GM23338 (cell line): Measurements from ENCODE around the gene TET2. TPM values are rescaled to one million over a fixed set of nuclear protein-coding genes. Genes with fewer than 3 reads are reported as not detected.

Experiments used
- ATAC-seq: fragments of 200-7000 bp; cut with Tn5 transposase; 3 replicates; pipeline ENCODE4 v1.9.1; 2020
- DNase-seq: peaks from one replicate; pipeline ENCODE4 v3.0.0-alpha.2; 2015; ENCODE audit warnings: low spot score
- H2AFZ ChIP-seq: fragments of 200-600 bp; sonication (generic); 2 replicates; pipeline ENCODE4 v1.8.0; 2016; ENCODE audit warnings: antibody characterized with exemption, mild to moderate bottlenecking, moderate library complexity
- H3F3A ChIP-seq: fragments of 200-600 bp; sonication (generic); replicated peaks from 2 replicates; pipeline ENCODE4 v1.8.0; 2017; ENCODE audit warnings: antibody characterized with exemption, mixed run types, low read depth
- H3K27ac ChIP-seq: fragments of 200-600 bp; sonication (generic); 2 replicates; pipeline ENCODE4 v1.6.1; 2016; ENCODE audit warnings: low read depth
- H3K27me3 ChIP-seq: fragments of 200-600 bp; sonication (generic); 2 replicates; pipeline ENCODE4 v1.8.0; 2016; ENCODE audit warnings: mild to moderate bottlenecking, mixed run types, moderate library complexity; ENCODE audit not compliant: insufficient read depth
- H3K36me3 ChIP-seq: fragments of 200-600 bp; sonication (generic); 2 replicates; pipeline ENCODE4 v1.8.0; 2016; ENCODE audit warnings: mild to moderate bottlenecking; ENCODE audit not compliant: insufficient read depth
- H3K4me1 ChIP-seq: fragments of 200-600 bp; sonication (generic); 2 replicates; pipeline ENCODE4 v1.8.0; 2016; ENCODE audit warnings: mild to moderate bottlenecking, moderate library complexity; ENCODE audit not compliant: insufficient read depth
- H3K4me2 ChIP-seq: fragments of 200-600 bp; sonication (generic); 2 replicates; pipeline ENCODE4 v1.7.1; 2017; ENCODE audit warnings: mixed run types
- H3K4me3 ChIP-seq: fragments of 200-600 bp; sonication (generic); 2 replicates; pipeline ENCODE4 v1.6.1; 2016; ENCODE audit warnings: mixed run types
- H3K79me2 ChIP-seq: fragments of 200-600 bp; sonication (generic); replicated peaks from 2 replicates; pipeline ENCODE4 v1.8.0; 2017; ENCODE audit warnings: mild to moderate bottlenecking; ENCODE audit not compliant: insufficient read depth
- H3K9me2 ChIP-seq: fragments of 200-600 bp; sonication (generic); 2 replicates; pipeline ENCODE4 v1.8.0; 2017; ENCODE audit not compliant: insufficient read depth
- H4K20me1 ChIP-seq: fragments of 200-600 bp; sonication (generic); replicated peaks from 2 replicates; pipeline ENCODE4 v1.8.0; 2017; ENCODE audit warnings: mild to moderate bottlenecking; ENCODE audit not compliant: insufficient read depth
- H3K27ac Mint-ChIP-seq: 2 replicates; pipeline ENCODE4 v1.8.0; 2020; ENCODE audit warnings: inconsistent platforms, mild to moderate bottlenecking, moderate library complexity, mixed read lengths
- H3K27me3 Mint-ChIP-seq: 3 replicates; pipeline ENCODE4 v1.8.0; 2022; ENCODE audit warnings: low read depth, mild to moderate bottlenecking, moderate library complexity, mixed read lengths, inconsistent platforms; ENCODE audit not compliant: insufficient read depth, poor library complexity
- H3K36me3 Mint-ChIP-seq: 3 replicates; pipeline ENCODE4 v1.8.0; 2021; ENCODE audit warnings: low read depth, mild to moderate bottlenecking, inconsistent platforms, moderate library complexity, mixed read lengths
- H3K4me1 Mint-ChIP-seq: 3 replicates; pipeline ENCODE4 v1.8.0; 2020; ENCODE audit warnings: mild to moderate bottlenecking, inconsistent platforms, mixed read lengths
- H3K4me3 Mint-ChIP-seq: 3 replicates; pipeline ENCODE4 v1.8.0; 2021; ENCODE audit warnings: moderate library complexity, mild to moderate bottlenecking, inconsistent platforms, mixed read lengths
- H3K9me3 Mint-ChIP-seq: 3 replicates; pipeline ENCODE4 v1.8.0; 2020; ENCODE audit warnings: moderate library complexity, mild to moderate bottlenecking, inconsistent platforms, mixed read lengths
- CREB1 ChIP-seq: fragments of 250-450 bp; sonication (Bioruptor Pico); IDR thresholded peaks from 2 replicates; pipeline ENCODE4 v1.5.0; 2020; ENCODE audit warnings: low read depth, mild to moderate bottlenecking, moderate library complexity
- EZH2 ChIP-seq: fragments of 200-600 bp; sonication (generic); IDR thresholded peaks from one replicate; pipeline ENCODE4 v1.8.0; 2017; ENCODE audit warnings: antibody characterized with exemption, mild to moderate bottlenecking, low read depth; ENCODE audit not compliant: unreplicated experiment
- EZH2phosphoT487 ChIP-seq: fragments of 200-600 bp; sonication (generic); IDR thresholded peaks from one replicate; pipeline ENCODE4 v1.8.1; 2018; ENCODE audit warnings: antibody characterized with exemption; ENCODE audit not compliant: unreplicated experiment
- JUNB ChIP-seq: IDR thresholded peaks from one replicate; pipeline ENCODE4 v1.6.1; 2016; ENCODE audit warnings: antibody characterized with exemption; ENCODE audit not compliant: unreplicated experiment
- NANOG ChIP-seq: IDR thresholded peaks from 2 replicates; pipeline ENCODE4 v1.6.1; 2016; ENCODE audit warnings: antibody characterized with exemption, borderline replicate concordance
- POLR2AphosphoS5 ChIP-seq: IDR thresholded peaks from 2 replicates; pipeline ENCODE4 v1.6.1; 2016; ENCODE audit warnings: antibody characterized with exemption, low read depth
- STAT1 ChIP-seq: IDR thresholded peaks from one replicate; pipeline ENCODE4 v1.6.1; 2016; ENCODE audit warnings: antibody characterized with exemption; ENCODE audit not compliant: unreplicated experiment
- ZNF114 ChIP-seq: fragments of 250-450 bp; sonication (Bioruptor Pico); IDR thresholded peaks from 2 replicates; pipeline ENCODE4 v1.5.0; 2020; ENCODE audit warnings: mild to moderate bottlenecking, moderate library complexity
- ZNF331 ChIP-seq: fragments of 250-450 bp; sonication (Bioruptor Pico); IDR thresholded peaks from 2 replicates; pipeline ENCODE4 v1.5.0; 2020; ENCODE audit warnings: low read depth, mild to moderate bottlenecking, moderate library complexity
- polyA plus RNA-seq: library from polyadenylated mRNA; unstranded; fragments of >200 nt; fragmentation: Nextera tagmentation; extraction: Ambion mirVana; gene quantifications from 2 replicates; pipeline ENCODE4 v1.2.1, GENCODE V29; 2016
- total RNA-seq: library from RNA; depleted of rRNA; stranded (reverse); fragments of >200 nt; shearing (Covaris generic); gene quantifications from 2 replicates; pipeline ENCODE4 v1.2.3, GENCODE V29; 2014
- TF ChIP-seq, protein P1 (sequence below): IDR thresholded peaks from 2 replicates; pipeline ENCODE4 v1.6.1; 2016; ENCODE audit warnings: antibody characterized with exemption
- TF ChIP-seq, protein P2 (sequence below), 2 experiments: fragments of 200-600 bp in 1 of 2; sonication (generic) in 1 of 2; conservative IDR thresholded peaks; 2 replicates each; pipeline versions ENCODE4 v1.5.1 to v1.6.1; 2016 to 2017; ENCODE audit warnings: antibody characterized with exemption in 2 of 2, low read depth in 2 of 2, mild to moderate bottlenecking in 2 of 2, moderate library complexity in 1 of 2

The TET2 gene
- total and polyA plus RNA-seq, 2 experiments from 2014 or later, result 1.2 to 2.2 TPM

DNA sequence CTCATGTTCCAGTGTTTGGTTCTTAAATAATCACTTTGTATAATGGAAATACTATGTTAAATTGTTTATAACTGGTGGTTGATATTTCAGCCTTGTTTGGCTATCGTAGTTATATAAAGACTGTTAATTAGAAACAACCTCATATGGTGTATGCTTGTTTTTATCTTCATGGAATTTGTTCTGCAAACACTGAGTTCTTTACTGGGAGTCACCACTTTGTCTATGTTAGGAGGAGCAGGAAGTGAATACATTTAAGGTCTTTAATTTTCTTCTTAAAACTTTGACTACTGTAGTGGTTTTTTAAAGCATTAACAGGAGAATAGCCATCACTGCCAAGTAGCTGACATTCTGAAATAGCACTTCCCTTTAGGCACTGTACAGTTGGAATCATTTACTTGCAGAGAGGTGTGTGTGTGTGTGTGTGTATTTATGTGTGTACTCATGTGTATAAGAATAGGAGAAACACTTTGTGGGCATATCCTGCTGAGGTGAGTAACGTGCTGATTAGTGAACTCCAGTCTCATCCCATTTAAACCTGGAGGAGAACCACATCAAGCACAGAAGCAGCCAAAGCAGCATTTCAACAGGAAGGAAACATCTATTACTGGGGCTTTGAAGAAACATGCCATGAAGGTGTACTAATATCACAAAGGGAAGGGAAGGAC is 37.8 kb downstream of the TET2 start:
- no peaks in the 10 kb centered on the region for H3K27me3 Mint-ChIP-seq
- Histone ChIP-seq H3K36me3 (no peaks in the 10 kb centered on the region), H3K27ac (no peak overlapping the region), H3F3A (no peaks in the 10 kb centered on the region), H2AFZ (no peak overlapping the region), H3K4me1 (no peaks in the 10 kb centered on the region), H3K4me2 (no peak overlapping the region), H3K4me3 (no peak overlapping the region), H3K27me3 (no peaks in the 10 kb centered on the region), H3K9me2 (no peaks in the 10 kb centered on the region), H3K79me2 (no peaks in the 10 kb centered on the region), H4K20me1 (no peaks in the 10 kb centered on the region; the same call in 1 of the 2 replicates)
- ATAC-seq, result no peak
- H3K4me1 Mint-ChIP-seq, result no peaks in the 10 kb centered on the region
- DNase-seq, result no peak
- TF ChIP-seq ZNF114 (CRISPR knock-in tag), result no peak
- no peaks in the 10 kb centered on the region for H3K36me3 Mint-ChIP-seq
- no peak overlapping the region for H3K4me3 Mint-ChIP-seq
- H3K27ac Mint-ChIP-seq, result no peak overlapping the region
- no peaks in the 10 kb centered on the region for H3K9me3 Mint-ChIP-seq

DNA sequence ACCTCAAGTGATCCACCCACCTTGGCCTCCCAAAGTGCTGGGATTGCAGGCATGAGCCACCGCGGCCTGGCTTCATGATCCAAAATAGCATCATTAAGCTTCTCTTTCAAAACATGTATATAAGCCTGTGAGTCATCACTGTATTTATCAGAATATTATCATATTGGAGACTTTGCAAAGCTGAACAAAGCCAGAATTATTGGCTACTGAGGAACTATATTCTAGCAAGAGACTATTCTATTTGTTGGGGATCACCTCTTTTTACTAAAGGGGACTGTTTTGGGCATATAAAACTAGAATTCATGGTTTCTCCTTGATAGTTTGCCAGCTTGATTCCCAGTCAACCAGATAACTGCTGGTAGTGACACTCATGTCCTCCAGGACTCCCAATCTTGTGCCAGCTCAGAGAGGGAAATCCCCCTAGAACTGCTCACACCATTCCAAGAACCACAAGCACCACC is 40.1 kb downstream of the TET2 start:
- no peak for TF ChIP-seq EZH2phosphoT487
- no peak for TF ChIP-seq EZH2
- TF ChIP-seq STAT1, result no peak
- TF ChIP-seq, protein P1, sequence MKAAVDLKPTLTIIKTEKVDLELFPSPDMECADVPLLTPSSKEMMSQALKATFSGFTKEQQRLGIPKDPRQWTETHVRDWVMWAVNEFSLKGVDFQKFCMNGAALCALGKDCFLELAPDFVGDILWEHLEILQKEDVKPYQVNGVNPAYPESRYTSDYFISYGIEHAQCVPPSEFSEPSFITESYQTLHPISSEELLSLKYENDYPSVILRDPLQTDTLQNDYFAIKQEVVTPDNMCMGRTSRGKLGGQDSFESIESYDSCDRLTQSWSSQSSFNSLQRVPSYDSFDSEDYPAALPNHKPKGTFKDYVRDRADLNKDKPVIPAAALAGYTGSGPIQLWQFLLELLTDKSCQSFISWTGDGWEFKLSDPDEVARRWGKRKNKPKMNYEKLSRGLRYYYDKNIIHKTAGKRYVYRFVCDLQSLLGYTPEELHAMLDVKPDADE, result no peak
- no peak for TF ChIP-seq ZNF331 (CRISPR knock-in tag)
- no peak for TF ChIP-seq POLR2AphosphoS5
- TF ChIP-seq ZNF114 (CRISPR knock-in tag), result no peak
- TF ChIP-seq JUNB, result no peak
- Histone ChIP-seq H4K20me1 (no peaks in the 10 kb centered on the region; the same call in 1 of the 2 replicates), H2AFZ (no peak overlapping the region), H3K4me1 (no peaks in the 10 kb centered on the region), H3K4me2 (no peak overlapping the region), H3K4me3 (no peak overlapping the region), H3K27me3 (no peaks in the 10 kb centered on the region), H3K36me3 (no peaks in the 10 kb centered on the region), H3K79me2 (no peaks in the 10 kb centered on the region), H3F3A (no peaks in the 10 kb centered on the region), H3K9me2 (no peaks in the 10 kb centered on the region), H3K27ac (no peak overlapping the region)
- no peaks in the 10 kb centered on the region for H3K36me3 Mint-ChIP-seq
- ATAC-seq (no peak), DNase-seq (no peak)
- no peak overlapping the region for H3K27ac Mint-ChIP-seq
- no peaks in the 10 kb centered on the region for H3K27me3 Mint-ChIP-seq
- peaks cover 3% of the 10 kb centered on the region; the same call in 2 of the 3 replicates for H3K4me1 Mint-ChIP-seq
- no peaks in the 10 kb centered on the region for H3K9me3 Mint-ChIP-seq
- no peak overlapping the region for H3K4me3 Mint-ChIP-seq

DNA sequence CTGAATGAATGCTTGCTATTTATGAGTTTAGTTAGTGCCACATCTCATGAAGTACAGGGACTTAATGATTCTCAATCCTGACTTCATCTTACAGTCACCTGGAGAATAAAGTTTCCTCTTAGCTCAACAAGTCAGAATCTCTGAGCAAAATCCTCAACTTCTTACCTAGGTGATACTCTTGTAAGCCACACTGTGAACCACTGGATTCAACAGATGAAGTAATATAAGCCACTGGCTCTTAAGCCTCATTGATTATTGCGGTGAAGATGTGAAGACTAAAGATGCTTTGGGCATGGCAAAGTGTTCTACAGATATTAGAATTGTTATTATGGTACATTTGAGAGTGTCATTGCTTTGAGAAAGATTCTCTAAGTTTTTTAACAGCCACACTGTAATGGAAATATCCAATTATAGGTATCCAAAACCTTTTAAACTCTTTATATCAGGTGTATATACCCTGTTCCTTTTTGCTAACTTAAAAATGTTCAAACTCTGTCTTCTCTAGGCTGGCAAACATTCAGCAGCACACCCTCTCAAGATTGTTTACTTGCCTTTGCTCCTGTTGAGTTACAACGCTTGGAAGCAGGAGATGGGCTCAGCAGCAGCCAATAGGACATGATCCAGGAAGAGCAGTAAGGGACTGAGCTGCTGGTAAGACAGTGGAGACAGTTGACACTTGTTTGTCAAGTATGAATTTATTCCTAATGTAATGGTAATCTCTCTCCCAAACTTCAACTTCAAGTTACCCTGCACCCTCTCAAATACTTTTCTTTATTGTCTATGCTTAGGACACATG is 43.4 kb downstream of the TET2 start:
- no peak for DNase-seq
- no peaks in the 10 kb centered on the region for H3K27me3 ChIP-seq
- H3F3A ChIP-seq, result no peaks in the 10 kb centered on the region
- Mint-ChIP-seq H3K27me3 (no peaks in the 10 kb centered on the region), H3K9me3 (no peaks in the 10 kb centered on the region), H3K4me1 (peaks cover 6% of the 10 kb centered on the region; the same call in 2 of the 3 replicates), H3K36me3 (no peaks in the 10 kb centered on the region), H3K27ac (no peak overlapping the region), H3K4me3 (no peak overlapping the region)
- H3K4me3 ChIP-seq, result no peak overlapping the region
- ATAC-seq, result no peak
- H3K4me1 ChIP-seq, result peaks cover 5% of the 10 kb centered on the region; the same call in 1 of the 2 replicates
- H3K27ac ChIP-seq, result no peak overlapping the region
- H4K20me1 ChIP-seq, result no peaks in the 10 kb centered on the region
- H2AFZ ChIP-seq, result no peak overlapping the region
- H3K36me3 ChIP-seq, result no peaks in the 10 kb centered on the region
- no peaks in the 10 kb centered on the region for H3K79me2 ChIP-seq
- no peak overlapping the region for H3K4me2 ChIP-seq
- H3K9me2 ChIP-seq, result no peaks in the 10 kb centered on the region
- TF ChIP-seq, protein P2, sequence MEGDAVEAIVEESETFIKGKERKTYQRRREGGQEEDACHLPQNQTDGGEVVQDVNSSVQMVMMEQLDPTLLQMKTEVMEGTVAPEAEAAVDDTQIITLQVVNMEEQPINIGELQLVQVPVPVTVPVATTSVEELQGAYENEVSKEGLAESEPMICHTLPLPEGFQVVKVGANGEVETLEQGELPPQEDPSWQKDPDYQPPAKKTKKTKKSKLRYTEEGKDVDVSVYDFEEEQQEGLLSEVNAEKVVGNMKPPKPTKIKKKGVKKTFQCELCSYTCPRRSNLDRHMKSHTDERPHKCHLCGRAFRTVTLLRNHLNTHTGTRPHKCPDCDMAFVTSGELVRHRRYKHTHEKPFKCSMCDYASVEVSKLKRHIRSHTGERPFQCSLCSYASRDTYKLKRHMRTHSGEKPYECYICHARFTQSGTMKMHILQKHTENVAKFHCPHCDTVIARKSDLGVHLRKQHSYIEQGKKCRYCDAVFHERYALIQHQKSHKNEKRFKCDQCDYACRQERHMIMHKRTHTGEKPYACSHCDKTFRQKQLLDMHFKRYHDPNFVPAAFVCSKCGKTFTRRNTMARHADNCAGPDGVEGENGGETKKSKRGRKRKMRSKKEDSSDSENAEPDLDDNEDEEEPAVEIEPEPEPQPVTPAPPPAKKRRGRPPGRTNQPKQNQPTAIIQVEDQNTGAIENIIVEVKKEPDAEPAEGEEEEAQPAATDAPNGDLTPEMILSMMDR (conservative IDR thresholded peaks at IDR 0.05; ENCODE audit: low read depth in 2 of 2), result no peak
- TF ChIP-seq ZNF331 (CRISPR knock-in tag) (no peak), CREB1 (CRISPR knock-in tag) (no peak), JUNB (no peak), POLR2AphosphoS5 (no peak), NANOG (no peak), EZH2phosphoT487 (no peak)
- TF ChIP-seq, protein P1, result no peak
